CD14-positive monocyte (primary cell): Measurements from ENCODE around the gene FAM3A. TPM values are rescaled to one million over a fixed set of nuclear protein-coding genes. Genes with fewer than 3 reads are reported as not detected.

Experiments used
- DNase-seq, 3 donors: peaks; one replicate each; pipeline ENCODE4 v3.0.0-alpha.2; 2011 to 2022
- H2AFZ ChIP-seq: 2 replicates; pipeline ENCODE4 v1.6.0; 2012; ENCODE audit warnings: mild to moderate bottlenecking, low read depth, low read length, inconsistent platforms; ENCODE audit not compliant: insufficient read depth, poor library complexity, severe bottlenecking
- H3K27ac ChIP-seq, 2 donors: 1 replicate in 1 of 2; 2 replicates in 1 of 2; pipeline ENCODE4 v1.5.1; 2012 to 2013; ENCODE audit warnings: low read length in 2 of 2, control low read depth in 1 of 2, inconsistent platforms in 1 of 2, low read depth in 1 of 2, mild to moderate bottlenecking in 1 of 2
- H3K27me3 ChIP-seq, 2 donors: one replicate each; pipeline versions ENCODE4 v1.6.0 to v1.6.1; 2011 to 2013; ENCODE audit warnings: low read length in 2 of 2; ENCODE audit not compliant: control insufficient read depth in 2 of 2, insufficient read depth in 2 of 2
- H3K36me3 ChIP-seq, 2 donors: replicated peaks in 1 of 2; 1 replicate in 1 of 2; 2 replicates in 1 of 2; pipeline versions ENCODE4 v1.5.1 to v1.6.1; 2012 to 2013; ENCODE audit warnings: low read length in 2 of 2, control low read depth in 1 of 2, inconsistent platforms in 1 of 2, mild to moderate bottlenecking in 1 of 2; ENCODE audit not compliant: insufficient read depth in 2 of 2, control insufficient read depth in 1 of 2
- H3K4me1 ChIP-seq, 2 donors: 1 replicate in 1 of 2; 2 replicates in 1 of 2; pipeline versions ENCODE4 v1.5.1 to v1.6.1; 2012 to 2013; ENCODE audit warnings: low read length in 2 of 2, control low read depth in 1 of 2, inconsistent platforms in 1 of 2, mild to moderate bottlenecking in 1 of 2, moderate library complexity in 1 of 2; ENCODE audit not compliant: insufficient read depth in 2 of 2, control insufficient read depth in 1 of 2
- H3K4me2 ChIP-seq: replicated peaks from 2 replicates; pipeline ENCODE3; 2012; ENCODE audit warnings: low read length, moderate library complexity, mild to moderate bottlenecking; ENCODE audit not compliant: poor library complexity, severe bottlenecking; ENCODE audit errors: extremely low read depth
- H3K4me3 ChIP-seq, 3 experiments: fragments of 200-600 bp in 1 of 3; sonication (generic) in 1 of 3; replicated peaks in 1 of 3; 1 replicate in 2 of 3; 2 replicates in 1 of 3; pipeline ENCODE4 v1.5.1; 2011 to 2013; ENCODE audit warnings: low read length in 3 of 3, mild to moderate bottlenecking in 3 of 3, control low read depth in 2 of 3, low read depth in 2 of 3, inconsistent platforms in 1 of 3, moderate library complexity in 1 of 3
- H3K79me2 ChIP-seq: 2 replicates; pipeline ENCODE4 v1.6.0; 2012; ENCODE audit warnings: mild to moderate bottlenecking, control low read depth, inconsistent platforms, low read length, moderate library complexity; ENCODE audit not compliant: insufficient read depth
- H3K9ac ChIP-seq: 2 replicates; pipeline ENCODE4 v1.6.0; 2017; ENCODE audit warnings: low read length, mild to moderate bottlenecking; ENCODE audit not compliant: insufficient read depth, poor library complexity, severe bottlenecking
- H3K9me3 ChIP-seq, 2 donors: replicated peaks in 1 of 2; 1 replicate in 1 of 2; 2 replicates in 1 of 2; pipeline versions ENCODE4 v1.5.1 to v1.6.1; 2012 to 2013; ENCODE audit warnings: low read length in 2 of 2, control low read depth in 1 of 2; ENCODE audit not compliant: control insufficient read depth in 1 of 2, insufficient read depth in 1 of 2
- H4K20me1 ChIP-seq: 2 replicates; pipeline ENCODE4 v1.6.0; 2012; ENCODE audit warnings: mild to moderate bottlenecking, low read length, control low read depth, moderate library complexity; ENCODE audit not compliant: insufficient read depth
- H3K27ac Mint-ChIP-seq, 7 donors: one replicate each; pipeline ENCODE4 v1.8.0; 2020; ENCODE audit warnings: mild to moderate bottlenecking in 7 of 7, mixed read lengths in 7 of 7, moderate library complexity in 6 of 7, inconsistent platforms in 2 of 7
- H3K27me3 Mint-ChIP-seq, 3 donors: one replicate each; pipeline ENCODE4 v1.8.0; 2021 to 2022; ENCODE audit warnings: low read depth in 3 of 3, mild to moderate bottlenecking in 3 of 3, mixed read lengths in 3 of 3, moderate library complexity in 3 of 3, inconsistent platforms in 1 of 3
- H3K36me3 Mint-ChIP-seq, 2 donors: one replicate each; pipeline ENCODE4 v1.8.0; 2020; ENCODE audit warnings: mixed read lengths in 2 of 2, inconsistent platforms in 1 of 2, mild to moderate bottlenecking in 1 of 2
- H3K4me1 Mint-ChIP-seq: one replicate; pipeline ENCODE4 v1.8.0; 2020; ENCODE audit warnings: mild to moderate bottlenecking, mixed read lengths
- H3K4me3 Mint-ChIP-seq, 2 donors: one replicate each; pipeline ENCODE4 v1.8.0; 2020; ENCODE audit warnings: mild to moderate bottlenecking in 2 of 2, mixed read lengths in 2 of 2, moderate library complexity in 1 of 2
- H3K9me3 Mint-ChIP-seq, 7 donors: one replicate each; pipeline ENCODE4 v1.8.0; 2020 to 2022; ENCODE audit warnings: mixed read lengths in 7 of 7, mild to moderate bottlenecking in 6 of 7, moderate library complexity in 6 of 7, inconsistent platforms in 2 of 7
- CTCF ChIP-seq: fragments of 200-600 bp; IDR thresholded peaks from one replicate; pipeline ENCODE4 v1.8.0; 2022; ENCODE audit warnings: antibody characterized with exemption, mild to moderate bottlenecking
- WGBS: methylation state at CpG from one replicate; pipeline ENCODE4 v1.1.5; 2013; ENCODE audit warnings: missing lambda C conversion rate; ENCODE audit not compliant: insufficient coverage; 5-methylcytosine and 5-hydroxymethylcytosine counted together
- intact Hi-C, 2 donors: fragments of 100-400 bp; cut with micrococcal nuclease; formaldehyde crosslinking; loops; one replicate each; pipeline versions ENCODE4 v1.15.0 to v1.15.1; 2023
- polyA plus RNA-seq, 3 donors: library from polyadenylated mRNA; depleted of rRNA in 1 of 3; unstranded in 2 of 3; stranded (reverse) in 1 of 3; fragments of 300-500 nt in 2 of 3; fragments of >200 nt in 1 of 3; fragmentation: Illumina TruSeq in 2 of 3; gene quantifications; 1 replicate in 2 of 3; 2 replicates in 1 of 3; pipeline ENCODE4 v1.2.3, GENCODE V29; 2012 to 2021

FAM3A gene
- polyA plus RNA-seq, 3 donors = 14.5 to 26.5 (median 16.3) TPM

DNA sequence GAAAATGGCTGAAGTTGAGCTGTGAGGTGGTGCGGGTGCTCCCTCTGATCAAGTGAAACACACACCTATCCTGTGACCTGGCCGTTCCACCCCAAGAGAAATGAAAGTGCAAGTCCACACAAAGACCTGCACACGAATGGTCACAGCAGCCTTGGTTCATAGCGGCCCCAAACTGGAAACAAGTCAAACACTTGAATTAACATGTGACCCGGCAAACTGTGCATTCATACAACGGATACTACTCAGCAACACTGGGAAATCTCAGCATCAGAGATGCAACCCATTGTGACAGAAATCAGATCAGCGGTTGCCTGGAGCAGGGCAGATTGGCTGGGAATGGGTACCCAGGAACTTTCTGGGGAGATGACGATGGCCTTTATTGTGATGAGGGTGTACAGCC, 23.0 kb upstream of the FAM3A start:
- Histone ChIP-seq H3K4me1 (peaks cover 42 to 46% of the 10 kb centered on the region in 2 donors), H3K79me2 (peaks cover 48% of the 10 kb centered on the region), H3K4me2 (no peak overlapping the region), H3K9ac (no peak overlapping the region), H4K20me1 (peaks cover 10% of the 10 kb centered on the region), H3K27ac (no peak overlapping the region), H2AFZ (no peak overlapping the region), H3K27me3 (no peaks in the 10 kb centered on the region), H3K36me3 (peaks cover 17 to 33% of the 10 kb centered on the region in 2 donors), H3K9me3 (no peaks in the 10 kb centered on the region), H3K4me3 (no peak overlapping the region)
- Mint-ChIP-seq H3K9me3 (peaks cover 0 to 7% (median 1%) of the 10 kb centered on the region in 7 donors), H3K36me3 (peaks cover 25 to 51% of the 10 kb centered on the region in 2 donors), H3K4me1 (peaks cover 37% of the 10 kb centered on the region), H3K4me3 (no peak overlapping the region), H3K27me3 (peaks cover 0 to 9% (median 0%) of the 10 kb centered on the region in 3 donors), H3K27ac (peak overlapping the region in 1 of 7 donors; percentile 46)
- DNase-seq = no peak
- intact Hi-C loops = no loop called here
- TF ChIP-seq CTCF = no peak
- 100% methylated on average over 1 of the region's 8 CpGs for WGBS

DNA sequence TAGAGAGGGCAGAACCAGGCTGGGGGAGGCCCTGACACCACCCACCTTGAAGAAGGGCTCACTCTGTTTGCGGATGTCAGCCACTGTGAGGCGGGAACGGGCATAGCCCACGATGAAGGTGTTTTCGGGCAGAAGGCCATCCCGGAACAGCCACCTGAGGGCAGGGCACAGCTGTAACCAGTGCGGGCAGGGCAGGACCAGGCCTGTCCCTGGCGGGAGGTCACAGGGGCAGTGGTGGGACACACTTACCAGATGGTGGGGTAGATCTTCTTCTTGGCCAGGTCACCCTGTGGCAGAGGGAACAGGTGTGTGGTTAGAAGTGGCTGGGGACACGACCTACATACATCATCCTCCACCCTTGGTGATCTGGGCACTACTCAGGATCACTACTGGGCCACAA, 19.9 kb upstream of the FAM3A start:
- Histone ChIP-seq H3K79me2 (peaks cover 38% of the 10 kb centered on the region), H3K4me3 (no peak overlapping the region), H3K9me3 (no peaks in the 10 kb centered on the region), H2AFZ (no peak overlapping the region), H4K20me1 (peaks cover 27% of the 10 kb centered on the region), H3K9ac (no peak overlapping the region), H3K27ac (no peak overlapping the region), H3K27me3 (no peaks in the 10 kb centered on the region), H3K4me2 (no peak overlapping the region), H3K36me3 (peaks cover 38 to 60% of the 10 kb centered on the region in 2 donors), H3K4me1 (peaks cover 10 to 14% of the 10 kb centered on the region in 2 donors)
- Mint-ChIP-seq H3K36me3 (peaks cover 41 to 75% of the 10 kb centered on the region in 2 donors), H3K4me1 (peaks cover 10% of the 10 kb centered on the region), H3K27ac (peak overlapping the region in 3 of 7 donors; percentile 30 to 41 (median 32)), H3K4me3 (no peak overlapping the region), H3K9me3 (peaks cover 0 to 3% (median 0%) of the 10 kb centered on the region in 7 donors), H3K27me3 (peaks cover 0 to 10% (median 0%) of the 10 kb centered on the region in 3 donors)
- intact Hi-C loops = loop anchor here in 1 of 2 donors (2.0 kb wide), 1 partner anchor 163 kb away; no protein-coding TSS in a partner anchor
- no peak for TF ChIP-seq CTCF
- no peak for DNase-seq
- WGBS = 100% methylated on average over 1 of the region's 9 CpGs
